ENCODE results near the gene PDCL2.
"Not testable (repeated sequence)": the region's sequence is repeated elsewhere in the genome, so short reads cannot be mapped to it uniquely, and the experiment has no call there.

The PDCL2 gene

GRCh38 chr4:55582773-55583172 lies 9.3 kb downstream of the PDCL2 start:
- not testable (repeated sequence) for DNase-seq

GRCh38 chr4:55578341-55579010 lies 13.6 kb downstream of the PDCL2 start:
- DNase-seq: no peak

GRCh38 chr4:55575513-55575912 lies 16.5 kb downstream of the PDCL2 start:
- DNase-seq: no peak

GRCh38 chr4:55574252-55574651 lies 17.8 kb downstream of the PDCL2 start:
- DNase-seq: no peak

GRCh38 chr4:55571806-55572205 lies 20.2 kb downstream of the PDCL2 start:
- no peak for DNase-seq

- DNase-seq: no peak
These were observed 23.0 kb downstream of the PDCL2 start for GRCh38 chr4:55568905-55569504.

- DNase-seq: no peak
These were observed 30.2 kb downstream of the PDCL2 start for GRCh38 chr4:55561889-55562288.

GRCh38 chr4:55560096-55560495 lies 31.9 kb downstream of the PDCL2 start:
- no peak for DNase-seq

- no peak for DNase-seq
These were observed 37.5 kb downstream of the PDCL2 start for GRCh38 chr4:55554453-55555030.

- no peak for DNase-seq
These were observed 38.4 kb downstream of the PDCL2 start for GRCh38 chr4:55553441-55554201.

GRCh38 chr4:55551964-55552363 lies 40.1 kb downstream of the PDCL2 start:
- not testable (repeated sequence) for DNase-seq

GRCh38 chr4:55549888-55550287 lies 42.2 kb downstream of the PDCL2 start:
- DNase-seq: no peak

- DNase-seq: no peak
These were observed 44.1 kb downstream of the PDCL2 start for GRCh38 chr4:55547918-55548317.

GRCh38 chr4:55547466-55547770 lies 44.6 kb downstream of the PDCL2 start:
- no peak for DNase-seq

- peak; percentile 84 for DNase-seq
These were observed 45.1 kb downstream of the PDCL2 start, which contains the start of gene CLOCK for GRCh38 chr4:55546756-55547465. Gene CLOCK, minus strand, starts transcription at chr4:55546909. Its CDS starts 64,124 bp downstream, at chr4:55482785.

GRCh38 chr4:55546506-55546755 lies 45.6 kb downstream of the PDCL2 start:
- no peak for DNase-seq

- DNase-seq: peak; percentile 67
These were observed 46.2 kb downstream of the PDCL2 start for GRCh38 chr4:55545641-55546505.

GRCh38 chr4:55545151-55545550 lies 46.9 kb downstream of the PDCL2 start:
- no peak for DNase-seq

- DNase-seq: no peak
These were observed 48.2 kb downstream of the PDCL2 start for GRCh38 chr4:55543858-55544257.

- DNase-seq: no peak
These were observed 51.8 kb downstream of the PDCL2 start for GRCh38 chr4:55540271-55540670.

- no peak for DNase-seq
These were observed 52.4 kb downstream of the PDCL2 start for GRCh38 chr4:55539658-55540057.

- no peak for DNase-seq
These were observed 53.5 kb downstream of the PDCL2 start for GRCh38 chr4:55538531-55538930.

All from stimulated activated CD4-positive, alpha-beta T cell treated with anti-CD3 and anti-CD28 coated beads, Interleukin-4, amount 100 ng/mL, for 1 hour (primary cell).